Spinal cord (tissue), 10 donors: ENCODE measurements around the gene ASIC2. TPM values are rescaled to one million over a fixed set of nuclear protein-coding genes. Genes with fewer than 3 reads are reported as not detected.

Experiments
- DNase-seq, 6 donors: peaks; one replicate each; pipeline versions ENCODE4 v3.0.0 to v3.0.0-alpha.2; 2013 to 2015; ENCODE audit warnings: low spot score in 6 of 6, low read depth in 4 of 6
- H3K27ac ChIP-seq: one replicate; pipeline ENCODE4 v1.5.1; 2013; ENCODE audit warnings: low read depth, low read length, control low read depth
- H3K27me3 ChIP-seq: one replicate; pipeline ENCODE4 v1.6.1; 2013; ENCODE audit warnings: low read length; ENCODE audit not compliant: control insufficient read depth, insufficient read depth
- H3K36me3 ChIP-seq: one replicate; pipeline ENCODE4 v1.6.1; 2013; ENCODE audit warnings: low read length; ENCODE audit not compliant: control insufficient read depth, insufficient read depth
- H3K4me1 ChIP-seq: one replicate; pipeline ENCODE4 v1.6.1; 2013; ENCODE audit warnings: low read length; ENCODE audit not compliant: control insufficient read depth, insufficient read depth
- H3K4me3 ChIP-seq: one replicate; pipeline ENCODE4 v1.5.1; 2013; ENCODE audit warnings: low read depth, low read length, control low read depth
- H3K9me3 ChIP-seq: one replicate; pipeline ENCODE4 v1.6.1; 2013; ENCODE audit warnings: low read length; ENCODE audit not compliant: control insufficient read depth, insufficient read depth
- WGBS: methylation state at CpG from one replicate; pipeline ENCODE4 v1.1.5; 2013; ENCODE audit warnings: missing lambda C conversion rate; ENCODE audit not compliant: insufficient coverage; 5-methylcytosine and 5-hydroxymethylcytosine counted together
- polyA plus RNA-seq, 2 donors: library from polyadenylated mRNA; unstranded; fragments of 120-200 nt; gene quantifications; one replicate each; pipeline ENCODE4 v1.2.1, GENCODE V29; 2013; ENCODE audit not compliant: insufficient read length in 2 of 2
- total RNA-seq, 2 donors: library from RNA; depleted of rRNA in 1 of 2; stranded (reverse); fragments of 120-200 nt in 1 of 2; fragments of >200 nt in 1 of 2; gene quantifications; one replicate each; pipeline versions ENCODE4 v1.2.3 to v1.2.4, GENCODE V29; 2013 to 2014
- donor health status: healthy.

Gene ASIC2
- total and polyA plus RNA-seq, 4 donors, result 6.7 to 44.2 (median 31.7) TPM

DNA sequence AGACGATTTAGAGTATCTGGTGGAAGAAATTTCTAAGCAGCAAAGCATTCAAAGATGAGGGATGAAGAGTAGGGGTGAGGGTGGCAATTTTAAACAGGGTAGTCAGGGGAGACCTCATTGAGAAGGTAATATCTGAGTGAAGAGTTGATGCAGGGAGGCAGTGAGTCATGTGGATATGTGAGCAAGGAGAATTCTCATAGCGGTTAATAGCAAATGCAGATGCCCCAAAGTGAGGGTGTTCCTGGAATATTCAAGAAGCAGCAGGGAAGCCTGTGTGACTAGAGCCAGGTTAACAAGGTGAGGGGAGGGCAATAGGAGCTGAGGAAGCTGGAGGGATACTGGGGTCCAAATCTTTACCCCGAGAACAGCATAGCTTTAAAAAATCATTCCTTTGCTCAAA, 187.2 kb downstream of the ASIC2 start:
- no peak for DNase-seq
- no peaks in the 10 kb centered on the region for H3K9me3 ChIP-seq
- no peak overlapping the region for H3K27ac ChIP-seq
- H3K4me3 ChIP-seq, result no peak overlapping the region
- H3K27me3 ChIP-seq, result no peaks in the 10 kb centered on the region
- WGBS, result 72% methylated on average over 2 of the region's 3 CpGs
- H3K4me1 ChIP-seq, result no peaks in the 10 kb centered on the region
- peaks cover 6% of the 10 kb centered on the region for H3K36me3 ChIP-seq

DNA sequence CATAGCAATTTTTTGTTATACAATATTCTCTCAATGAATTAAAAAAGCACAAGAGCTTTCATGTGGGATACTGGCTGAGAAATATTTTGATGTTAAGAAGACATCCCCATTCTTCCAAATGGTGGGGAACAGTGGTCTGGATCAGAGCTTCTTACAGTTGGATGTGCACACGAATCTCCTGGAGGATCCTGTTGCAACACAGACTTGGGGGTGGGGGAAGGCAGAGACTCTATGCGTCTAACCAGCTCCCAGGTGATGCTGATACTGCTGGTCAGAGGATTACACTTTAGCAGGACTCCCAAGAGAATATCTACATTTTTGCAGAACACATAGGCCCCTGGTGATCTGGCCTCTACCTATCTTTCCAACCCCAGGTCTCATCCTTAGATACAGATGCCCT, 193.2 kb downstream of the ASIC2 start:
- Histone ChIP-seq H3K27me3 (peaks cover 2% of the 10 kb centered on the region), H3K27ac (no peak overlapping the region), H3K4me3 (no peak overlapping the region), H3K36me3 (no peaks in the 10 kb centered on the region), H3K4me1 (no peaks in the 10 kb centered on the region), H3K9me3 (no peaks in the 10 kb centered on the region)
- DNase-seq, result no peak
- WGBS, result 75% methylated on average over 1 of the region's 2 CpGs

DNA sequence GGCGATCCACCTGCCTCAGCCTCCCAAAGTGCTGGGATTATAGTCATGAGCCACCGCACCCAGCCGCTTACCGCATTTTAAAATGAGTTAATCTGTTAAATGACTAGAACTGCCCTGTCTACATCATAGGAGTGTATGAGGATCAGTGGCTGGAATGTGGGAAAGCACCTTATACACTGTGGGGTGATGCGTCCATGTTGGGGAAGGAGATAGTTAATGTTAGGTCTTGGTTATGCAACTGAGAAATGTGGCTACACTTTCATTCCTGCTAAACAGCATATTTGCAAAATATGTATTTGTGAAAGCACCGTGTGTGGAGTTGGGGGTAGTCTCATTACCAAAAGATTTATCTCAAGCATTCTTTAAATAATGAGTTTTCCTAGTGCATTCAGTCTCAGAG, 193.8 kb downstream of the ASIC2 start:
- no peaks in the 10 kb centered on the region for H3K36me3 ChIP-seq
- H3K27me3 ChIP-seq, result peaks cover 2% of the 10 kb centered on the region
- no peaks in the 10 kb centered on the region for H3K9me3 ChIP-seq
- no peak overlapping the region for H3K27ac ChIP-seq
- 83% methylated on average over 1 of the region's 6 CpGs for WGBS
- no peaks in the 10 kb centered on the region for H3K4me1 ChIP-seq
- no peak overlapping the region for H3K4me3 ChIP-seq
- DNase-seq, result no peak

DNA sequence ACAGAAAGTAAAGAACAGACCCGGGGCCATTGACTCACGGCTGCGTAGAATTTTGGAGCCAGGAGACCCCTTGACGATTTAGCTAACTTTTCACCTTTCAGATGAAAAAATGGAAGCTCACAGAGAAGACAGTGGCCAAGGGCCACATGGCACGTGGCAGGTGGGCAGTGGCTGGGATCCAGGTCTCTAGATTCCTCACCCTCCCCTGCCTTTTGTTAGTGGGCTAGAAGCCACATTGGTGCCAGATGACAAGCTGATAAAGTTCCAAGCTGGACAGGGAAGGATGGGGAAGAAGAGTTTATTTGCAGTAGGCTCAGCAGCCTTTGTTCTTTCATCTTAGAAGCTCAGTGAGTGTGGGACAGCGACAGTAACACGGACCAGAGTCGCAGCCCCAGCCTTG, 195.7 kb downstream of the ASIC2 start:
- WGBS, result 78% methylated on average over 7 of the region's 8 CpGs
- DNase-seq, result no peak
- H3K27me3 ChIP-seq, result peaks cover 2% of the 10 kb centered on the region
- no peak overlapping the region for H3K27ac ChIP-seq
- no peaks in the 10 kb centered on the region for H3K4me1 ChIP-seq
- no peaks in the 10 kb centered on the region for H3K9me3 ChIP-seq
- H3K36me3 ChIP-seq, result no peaks in the 10 kb centered on the region
- H3K4me3 ChIP-seq, result no peak overlapping the region

DNA sequence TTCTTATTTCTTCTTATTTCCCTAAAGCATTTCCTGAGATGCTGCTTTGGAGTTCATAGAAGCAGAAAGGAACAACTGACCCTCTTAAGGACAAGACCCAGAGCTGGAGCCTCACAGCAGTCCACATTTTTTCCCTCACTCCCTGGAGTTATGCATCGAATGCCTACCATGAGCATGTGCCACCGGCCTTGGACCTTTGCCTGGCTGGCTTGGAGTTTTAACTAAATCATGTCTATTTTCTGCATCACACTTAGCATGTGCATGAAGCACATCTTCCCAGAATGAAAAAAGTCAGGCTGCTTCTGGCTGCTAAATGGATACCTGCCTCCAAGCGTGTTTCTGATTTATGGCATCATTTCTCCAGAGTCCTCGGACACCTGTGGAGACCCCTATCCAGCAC, 196.9 kb downstream of the ASIC2 start:
- peaks cover 2% of the 10 kb centered on the region for H3K27me3 ChIP-seq
- H3K27ac ChIP-seq, result no peak overlapping the region
- H3K4me3 ChIP-seq, result no peak overlapping the region
- no peaks in the 10 kb centered on the region for H3K36me3 ChIP-seq
- H3K4me1 ChIP-seq, result no peaks in the 10 kb centered on the region
- DNase-seq, result peak in 1 of 6 donors; percentile 60
- WGBS, result 65% methylated on average over 4 of the region's 4 CpGs
- no peaks in the 10 kb centered on the region for H3K9me3 ChIP-seq

DNA sequence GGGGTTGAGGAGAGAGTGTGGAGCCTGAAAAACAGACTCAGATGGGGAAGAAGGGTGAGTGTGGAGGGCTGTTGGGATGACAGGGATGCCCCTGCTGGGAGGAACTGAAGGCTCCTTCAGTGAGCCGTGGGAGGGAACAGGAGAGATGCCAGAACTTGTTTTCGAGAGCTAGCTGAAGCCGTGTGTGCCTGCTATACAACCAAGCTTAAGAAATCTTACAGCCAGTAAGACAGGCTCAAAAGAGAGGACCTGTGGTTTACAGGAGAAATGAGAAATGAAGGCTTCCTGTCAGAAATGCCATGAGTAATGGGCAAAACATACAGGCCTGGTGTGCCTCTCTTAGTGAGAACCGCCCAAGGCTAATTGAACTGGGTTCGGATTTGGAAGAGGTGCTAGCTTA, 201.8 kb downstream of the ASIC2 start:
- no peaks in the 10 kb centered on the region for H3K9me3 ChIP-seq
- peak in 1 of 6 donors; percentile 31 for DNase-seq
- H3K27me3 ChIP-seq, result peaks cover 1% of the 10 kb centered on the region
- H3K4me1 ChIP-seq, result no peaks in the 10 kb centered on the region
- no peak overlapping the region for H3K4me3 ChIP-seq
- H3K27ac ChIP-seq, result no peak overlapping the region
- 52% methylated on average over 4 of the region's 5 CpGs for WGBS
- H3K36me3 ChIP-seq, result no peaks in the 10 kb centered on the region

DNA sequence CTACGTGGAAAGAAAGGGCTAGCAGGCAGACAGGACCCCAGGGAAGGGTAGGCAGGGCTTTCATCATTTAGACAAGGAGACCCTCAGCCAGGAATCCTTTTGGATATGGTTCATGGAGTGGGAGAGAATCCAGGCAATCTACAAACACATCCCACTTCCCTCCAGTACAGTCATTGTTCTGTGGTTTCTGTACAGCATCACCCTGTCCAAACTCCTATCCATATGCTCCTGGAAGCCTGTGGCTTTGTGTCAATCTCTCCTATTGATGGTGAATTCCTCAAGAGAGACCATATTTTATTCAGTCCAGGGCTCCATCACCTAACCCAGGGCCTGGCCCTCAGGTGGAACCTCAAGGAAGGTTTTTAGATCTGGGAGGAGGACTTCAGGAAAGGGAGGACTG, 202.3 kb downstream of the ASIC2 start:
- H3K9me3 ChIP-seq, result no peaks in the 10 kb centered on the region
- no peak overlapping the region for H3K4me3 ChIP-seq
- DNase-seq, result no peak
- no peaks in the 10 kb centered on the region for H3K36me3 ChIP-seq
- no peaks in the 10 kb centered on the region for H3K27me3 ChIP-seq
- H3K27ac ChIP-seq, result no peak overlapping the region
- H3K4me1 ChIP-seq, result no peaks in the 10 kb centered on the region
- WGBS, result 69% methylated on average over 1 of the region's 1 CpG

DNA sequence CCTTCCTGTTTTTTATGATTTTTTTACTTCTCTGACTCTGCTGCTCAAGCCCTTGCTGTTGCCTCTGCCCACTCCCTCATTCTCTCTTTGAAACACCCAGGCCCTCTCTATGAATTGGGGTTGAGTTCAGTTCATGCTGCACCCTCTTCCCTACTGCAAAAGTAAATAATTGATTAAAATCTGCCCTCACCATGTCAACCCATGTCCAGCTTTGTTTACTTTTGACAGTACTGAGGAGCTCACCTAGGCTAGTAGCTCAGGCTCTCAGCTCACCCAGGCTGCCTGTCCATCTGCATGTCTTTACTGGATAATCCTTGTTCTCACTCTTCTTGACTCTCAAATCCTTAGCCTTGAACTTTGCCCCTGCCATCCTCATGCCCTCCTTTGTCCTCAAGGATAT, 206.2 kb downstream of the ASIC2 start:
- Histone ChIP-seq H3K4me1 (no peaks in the 10 kb centered on the region), H3K9me3 (no peaks in the 10 kb centered on the region), H3K27me3 (no peaks in the 10 kb centered on the region), H3K27ac (no peak overlapping the region), H3K4me3 (no peak overlapping the region), H3K36me3 (no peaks in the 10 kb centered on the region)
- DNase-seq, result no peak

DNA sequence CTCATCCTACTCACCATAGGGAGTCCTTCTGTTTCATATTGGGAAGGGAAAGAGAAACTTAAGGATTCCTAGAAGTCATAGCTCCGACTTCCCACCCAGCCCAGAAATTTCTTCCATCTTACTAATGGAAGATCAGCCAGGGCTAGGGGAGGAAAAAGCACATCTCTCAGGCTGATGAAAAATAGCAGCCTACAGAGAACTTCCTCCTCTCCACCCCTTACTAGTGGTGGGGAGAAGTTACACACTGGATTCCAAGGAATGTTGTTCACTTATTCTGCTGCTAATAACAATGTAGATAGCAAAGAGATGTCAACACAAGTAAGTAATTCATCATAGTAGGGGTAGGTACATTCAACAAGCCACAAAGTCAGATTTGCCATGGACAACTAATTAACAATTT, 207.1 kb downstream of the ASIC2 start:
- H3K27ac ChIP-seq, result no peak overlapping the region
- H3K9me3 ChIP-seq, result no peaks in the 10 kb centered on the region
- H3K27me3 ChIP-seq, result no peaks in the 10 kb centered on the region
- no peaks in the 10 kb centered on the region for H3K36me3 ChIP-seq
- no peaks in the 10 kb centered on the region for H3K4me1 ChIP-seq
- no CpG with 5 or more reads among the region's 1 CpG for WGBS
- DNase-seq, result no peak
- no peak overlapping the region for H3K4me3 ChIP-seq

DNA sequence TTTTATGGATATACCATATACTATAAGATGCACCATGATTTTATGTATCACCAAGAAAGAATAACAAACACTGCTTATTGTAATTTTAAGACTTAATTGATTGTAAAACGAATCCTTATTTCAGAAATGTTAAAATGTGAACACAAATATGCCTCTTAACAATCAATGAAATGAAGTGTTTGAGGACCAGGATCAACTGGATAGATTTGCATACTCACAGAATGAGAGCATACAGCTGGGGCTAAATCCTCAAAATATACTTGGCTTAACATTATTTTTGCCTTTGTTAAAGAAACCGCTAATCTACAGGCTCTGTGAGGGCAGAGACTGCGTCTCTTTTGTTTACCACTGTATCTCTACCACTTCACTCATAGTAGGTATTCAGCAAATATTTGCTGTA, 207.8 kb downstream of the ASIC2 start:
- no peaks in the 10 kb centered on the region for H3K9me3 ChIP-seq
- no peak overlapping the region for H3K27ac ChIP-seq
- no peaks in the 10 kb centered on the region for H3K27me3 ChIP-seq
- DNase-seq, result no peak
- H3K36me3 ChIP-seq, result no peaks in the 10 kb centered on the region
- H3K4me1 ChIP-seq, result no peaks in the 10 kb centered on the region
- WGBS, result no CpG with 5 or more reads among the region's 3 CpGs
- H3K4me3 ChIP-seq, result no peak overlapping the region
